Adrenal gland (tissue), 12 donors: ENCODE data around the gene SULF2. TPM values are rescaled to one million over a fixed set of nuclear protein-coding genes. Genes with fewer than 3 reads are reported as not detected.

Experiments
- DNase-seq, 7 donors: peaks; one replicate each; pipeline ENCODE4 v3.0.0-alpha.2; 2019 to 2020
- H3K27ac ChIP-seq, 5 donors: fragments of 200-600 bp; sonication (generic) in 4 of 5; 1 replicate in 3 of 5; 2 replicates in 2 of 5; pipeline versions ENCODE4 v1.5.1 to v1.8.0; 2016 to 2020; ENCODE audit warnings: mild to moderate bottlenecking in 1 of 5
- H3K27me3 ChIP-seq: fragments of 200-600 bp; 2 replicates; pipeline ENCODE4 v1.8.0; 2021
- H3K36me3 ChIP-seq, 2 donors: fragments of 200-600 bp; replicated peaks in 1 of 2; 1 replicate in 1 of 2; 2 replicates in 1 of 2; pipeline versions ENCODE4 v1.5.1 to v1.8.0; 2018 to 2022
- H3K4me1 ChIP-seq, 2 donors: fragments of 200-600 bp; replicated peaks in 1 of 2; 1 replicate in 1 of 2; 2 replicates in 1 of 2; pipeline versions ENCODE4 v1.5.1 to v1.8.0; 2018 to 2021
- H3K4me3 ChIP-seq, 4 donors: fragments of 200-600 bp; sonication (generic) in 3 of 4; one replicate each; pipeline ENCODE4 v1.5.1; 2016 to 2018
- H3K9me3 ChIP-seq, 3 donors: fragments of 200-600 bp; sonication (generic) in 1 of 3; replicated peaks in 1 of 3; 1 replicate in 2 of 3; 2 replicates in 1 of 3; pipeline versions ENCODE4 v1.5.1 to v1.8.0; 2016 to 2021
- CTCF ChIP-seq, 6 experiments: fragments of 450-650 bp in 4 of 6; fragments of 200-600 bp in 2 of 6; sonication (generic) in 1 of 6; IDR thresholded peaks; 1 replicate in 5 of 6; 2 replicates in 1 of 6; pipeline versions ENCODE4 v1.5.1 to v1.8.0; 2016 to 2021; ENCODE audit warnings: antibody characterized with exemption in 6 of 6, mild to moderate bottlenecking in 2 of 6, moderate library complexity in 1 of 6
- POLR2A ChIP-seq, 2 donors: fragments of 450-650 bp; IDR thresholded peaks; one replicate each; pipeline ENCODE4 v1.6.1; 2017; ENCODE audit warnings: antibody characterized with exemption in 2 of 2, mild to moderate bottlenecking in 2 of 2, moderate library complexity in 1 of 2
- WGBS, 4 donors: extraction: QIAGEN DNeasy Blood & Tissue Kit in 2 of 4; methylation state at CpG; one replicate each; pipeline versions ENCODE4 v1.1.5 to v1.1.7; 2013 to 2017; 5-methylcytosine and 5-hydroxymethylcytosine counted together
- intact Hi-C, 2 donors: fragments of 100-400 bp; cut with DNase I; formaldehyde crosslinking; loops; one replicate each; pipeline versions ENCODE4 v1.14.1 to v1.15.0; 2022 to 2023
- polyA plus RNA-seq, 3 donors: library from polyadenylated mRNA; stranded (reverse); fragments of 200-250 nt in 2 of 3; fragments of 350-450 nt in 1 of 3; fragmentation: Illumina TruSeq in 1 of 3; extraction: RNeasy Lipid Tissue Mini Kit (QIAGEN cat#74804) in 1 of 3; gene quantifications; one replicate each; pipeline ENCODE4 v1.2.3, GENCODE V29; 2013 to 2014
- small RNA-seq, 2 donors: library from RNA; depleted of rRNA; stranded (forward); fragments of <200 nt; gene quantifications; one replicate each; pipeline ENCODE3, GENCODE V24; 2016
- total RNA-seq, 9 donors: library from RNA; depleted of rRNA in 4 of 9; stranded (reverse); fragments of >200 nt in 4 of 9; fragments of 120-200 nt in 1 of 9; fragmentation: NEBNext Ultra II Directional in 1 of 9; extraction: Animal tissue kit (Norgen Biotek cat#: 25700) in 1 of 9; gene quantifications; one replicate each; pipeline versions ENCODE4 v1.1.0 to v1.2.4, GENCODE V29; 2013 to 2023
- donor health status: healthy with polysubstance abuse.
- donor health status: Bipolar disorder and iron deficiency.
- donor health status: DM: yes; HTN: yes; CAD: no.
- donor health status: DM: no; HTN: no; CAD: no.
- donor health status: DM: no; HTN: no; CAD: no.
- donor health status: DM: yes; HTN: yes; CAD: no.

The SULF2 gene
- total and polyA plus RNA-seq, 12 donors: 13.5 to 42.5 (median 25.6) TPM

DNA sequence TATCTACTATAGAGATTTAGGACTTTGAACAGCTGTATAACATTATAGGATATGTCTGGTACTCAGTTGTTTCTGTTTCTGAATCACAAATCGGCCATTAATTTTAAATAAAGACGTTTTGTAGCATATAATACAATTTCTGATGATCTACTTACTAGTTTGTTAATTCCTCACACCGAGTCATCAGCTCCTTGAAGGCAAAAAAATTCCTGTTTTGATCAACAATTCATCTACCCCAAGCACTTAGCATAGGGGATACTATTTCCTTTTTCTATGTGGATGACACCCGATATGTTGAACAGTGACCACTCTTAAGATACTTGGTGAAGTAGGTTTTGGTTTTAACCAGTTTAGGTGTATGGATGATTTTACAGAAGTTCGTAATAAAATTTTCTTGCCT is 176.3 kb downstream of the SULF2 start:
- Histone ChIP-seq H3K27ac (no peak overlapping the region), H3K36me3 (no peaks in the 10 kb centered on the region), H3K9me3 (no peaks in the 10 kb centered on the region), H3K4me1 (peaks cover 6 to 31% of the 10 kb centered on the region in 2 donors), H3K27me3 (no peaks in the 10 kb centered on the region), H3K4me3 (no peak overlapping the region)
- no peak for TF ChIP-seq CTCF (IDR thresholded peaks at IDR 0.05)
- no peak for TF ChIP-seq POLR2A (IDR thresholded peaks at IDR 0.05)
- intact Hi-C loops: no loop called here
- 86 to 92% (median 90%) methylated on average over 5 of the region's 5 CpGs for WGBS, 4 donors
- DNase-seq: no peak

Small RNA genes within 50 kb of the gene (small RNA-seq; reads per million reads assigned to genes)
- 0 reads per million in 2 donors for gene RNU7-173P
